ENCODE results near the gene GPR179. TPM values are rescaled to one million over a fixed set of nuclear protein-coding genes. Genes with fewer than 3 reads are reported as not detected.

The GPR179 gene
- polyA plus RNA-seq, 4 donors, result 0.06 to 0.40 (median 0.08) TPM

DNA sequence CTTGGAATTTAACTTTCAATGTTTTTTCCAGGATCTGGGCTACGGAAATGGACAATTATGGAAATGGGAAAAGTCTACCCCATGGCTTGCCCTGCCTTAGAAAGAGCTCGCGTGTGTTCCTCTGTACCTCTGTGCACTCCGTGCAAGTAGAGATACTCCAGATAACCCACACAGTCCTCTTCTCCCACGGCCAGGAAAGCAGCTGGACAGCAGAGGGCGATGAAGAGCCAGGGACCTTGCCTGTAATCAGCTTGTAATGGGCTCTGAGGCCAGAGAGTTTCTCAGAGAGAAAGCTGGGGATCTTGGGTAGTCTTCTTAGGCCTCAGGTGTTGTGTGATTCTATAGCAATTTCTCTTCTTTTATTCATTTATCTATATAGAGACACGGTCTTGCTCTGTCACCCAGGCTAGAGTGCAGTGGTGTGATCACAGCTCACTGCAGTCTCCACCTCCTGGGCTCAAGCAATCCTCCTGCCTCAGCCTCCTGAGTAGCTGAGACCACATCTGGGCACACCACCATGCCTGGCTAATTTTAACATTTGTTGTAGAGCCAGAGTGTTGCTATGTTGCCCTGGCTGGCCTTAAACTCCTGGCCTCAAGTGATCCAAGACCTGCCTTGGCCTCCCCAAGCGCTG is 5.5 kb upstream of the GPR179 start:
- peak; percentile 74 to 78 (median 76) for DNase-seq (ENCODE audit: low read depth in 4 of 4, low spot score in 3 of 4)

DNA sequence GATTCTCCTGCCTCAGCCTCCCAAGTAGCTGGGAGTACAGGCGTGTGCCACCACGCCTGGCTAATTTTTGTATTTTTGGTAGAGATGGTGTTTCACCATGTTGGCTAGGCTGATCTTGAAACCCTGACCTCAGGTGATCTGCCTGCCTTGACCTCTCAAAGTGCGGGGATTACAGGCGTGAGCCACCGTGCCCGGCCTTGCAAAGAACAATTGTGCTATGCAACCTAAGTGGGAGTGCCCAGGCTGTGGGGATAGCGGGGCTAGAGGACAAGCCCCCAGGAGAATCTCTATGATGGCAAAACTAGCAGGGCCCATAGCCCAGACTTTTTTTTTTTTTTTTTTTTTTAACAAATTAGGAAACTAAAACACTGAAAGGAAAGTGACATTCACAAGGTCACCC is 2.0 kb upstream of the GPR179 start:
- no peak for DNase-seq (ENCODE audit: low read depth in 4 of 4, low spot score in 3 of 4)

DNA sequence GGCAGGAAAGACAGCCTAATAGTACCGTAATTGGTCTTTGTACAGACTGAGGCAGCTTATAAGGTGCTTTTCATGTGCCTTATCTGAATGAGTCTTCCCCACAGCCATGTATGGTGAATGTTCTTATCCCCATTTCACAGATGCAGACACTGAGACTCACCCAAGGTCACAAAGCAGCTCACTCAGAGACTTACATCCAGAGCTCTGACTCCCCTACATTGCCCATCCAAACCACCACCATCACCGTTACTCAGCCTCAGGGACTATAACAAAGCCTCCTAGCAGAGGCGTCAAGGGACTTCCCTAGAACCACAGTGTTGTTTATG is 627 bp upstream of the GPR179 start:
- no peak for DNase-seq (ENCODE audit: low read depth in 4 of 4, low spot score in 3 of 4)

DNA sequence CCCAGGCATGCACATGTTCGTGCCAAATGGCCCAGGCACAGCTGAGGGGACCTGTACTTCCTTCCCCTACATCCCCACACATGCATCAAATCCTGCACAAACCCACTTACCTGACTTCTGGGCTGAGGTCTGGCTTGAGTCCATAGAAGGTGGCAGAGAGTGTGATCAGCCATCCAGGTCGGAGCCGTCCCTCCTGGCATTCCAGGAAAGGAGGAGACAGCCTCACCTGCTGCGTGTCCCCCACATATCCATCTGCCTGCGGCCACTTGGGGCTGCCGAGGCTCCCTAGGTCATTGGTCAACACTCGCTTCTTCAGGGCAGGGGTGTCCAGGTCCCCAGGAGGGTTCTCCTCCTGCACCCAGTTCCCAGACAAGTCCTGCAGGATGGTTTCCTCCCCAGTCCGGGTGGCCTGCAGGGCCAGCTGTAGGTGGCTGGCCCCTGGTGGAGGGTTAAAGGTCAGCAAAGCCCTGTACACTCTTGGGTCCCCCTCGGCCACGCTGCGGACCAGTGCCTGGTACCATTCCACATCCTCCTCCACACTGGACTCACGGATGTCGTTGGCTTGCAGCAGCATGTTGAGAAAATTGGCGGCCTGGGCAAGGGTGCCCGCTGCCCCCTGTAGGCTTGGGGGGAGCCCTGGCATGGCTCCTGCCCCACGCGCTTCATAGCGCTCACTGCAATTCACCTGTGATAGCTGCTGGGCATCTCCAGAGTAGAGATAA is 709 bp downstream of the GPR179 start:
- DNase-seq (ENCODE audit: low read depth in 4 of 4, low spot score in 3 of 4), result no peak

DNA sequence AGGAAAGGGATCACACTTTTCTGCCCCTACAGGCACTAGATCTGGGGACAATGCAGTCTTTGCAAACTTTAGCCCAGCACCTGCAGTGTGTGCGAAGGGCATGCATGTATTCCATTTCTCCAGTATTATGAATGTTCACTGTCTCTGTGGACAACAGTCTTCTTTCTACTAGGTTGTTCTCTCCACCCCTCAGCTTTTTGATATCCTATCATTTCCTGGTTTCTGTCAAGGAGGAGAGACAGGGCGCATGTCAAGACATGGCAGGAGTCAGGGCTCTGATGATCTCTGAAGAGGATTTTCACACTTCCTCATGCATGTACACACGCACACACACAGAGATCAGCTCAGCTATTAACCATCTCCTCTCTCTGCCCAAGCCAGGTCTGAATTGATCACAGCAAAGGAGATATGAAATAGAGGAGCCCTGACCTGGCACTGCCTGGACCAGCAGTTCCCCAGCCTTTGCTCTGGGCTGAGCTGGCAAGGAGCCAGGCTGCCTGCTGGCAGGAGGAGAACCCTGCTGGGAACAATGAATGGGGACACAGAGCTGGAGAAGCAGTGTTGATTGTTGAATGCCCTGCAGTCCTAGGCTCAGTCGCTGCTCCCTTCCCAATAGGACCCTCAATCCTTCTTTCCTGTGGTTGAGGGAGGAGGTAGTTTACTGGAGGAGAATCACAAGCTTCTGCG is 2.6 kb downstream of the GPR179 start:
- no peak for DNase-seq (ENCODE audit: low read depth in 4 of 4, low spot score in 3 of 4)

DNA sequence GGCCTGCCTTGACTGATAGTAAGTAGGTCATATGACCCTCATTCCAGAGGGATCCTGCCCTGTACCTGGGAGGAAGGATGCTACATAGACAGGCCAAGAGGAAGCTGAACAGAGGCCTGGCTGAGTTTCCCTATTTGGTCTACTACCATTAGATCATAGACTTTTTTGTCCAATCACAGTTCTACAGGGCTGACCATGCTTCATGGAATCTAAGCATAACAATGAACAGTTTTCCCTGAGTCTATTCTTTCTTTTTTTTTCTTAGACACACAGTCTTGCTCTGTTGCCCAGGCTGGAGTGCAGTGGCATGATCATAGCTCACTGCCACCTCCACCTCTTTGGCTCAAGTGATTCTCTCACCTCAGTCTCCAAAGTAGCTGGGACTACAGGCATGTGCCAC is 3.9 kb downstream of the GPR179 start:
- no peak for DNase-seq (ENCODE audit: low read depth in 4 of 4, low spot score in 3 of 4)

DNA sequence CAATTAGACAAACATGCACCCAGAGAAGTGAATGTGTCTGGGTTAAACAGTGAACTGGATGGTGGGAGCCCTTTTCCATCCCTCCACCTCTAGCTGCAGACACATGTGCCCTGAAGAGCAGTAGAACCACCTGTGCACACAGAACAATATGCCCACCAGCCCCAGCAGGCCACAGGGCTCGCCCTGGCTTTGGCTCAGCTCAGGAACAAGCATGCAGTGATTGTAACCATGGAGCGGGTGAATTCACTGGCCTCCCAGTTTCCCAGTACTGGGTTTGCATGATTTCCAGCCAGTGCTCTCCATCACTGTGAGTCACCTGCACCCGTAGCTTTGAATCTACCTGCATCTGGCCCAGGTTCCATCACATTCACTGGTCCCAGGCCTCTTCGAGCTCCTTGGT is 5.2 kb downstream of the GPR179 start:
- no peak for DNase-seq (ENCODE audit: low read depth in 4 of 4, low spot score in 3 of 4)

DNA sequence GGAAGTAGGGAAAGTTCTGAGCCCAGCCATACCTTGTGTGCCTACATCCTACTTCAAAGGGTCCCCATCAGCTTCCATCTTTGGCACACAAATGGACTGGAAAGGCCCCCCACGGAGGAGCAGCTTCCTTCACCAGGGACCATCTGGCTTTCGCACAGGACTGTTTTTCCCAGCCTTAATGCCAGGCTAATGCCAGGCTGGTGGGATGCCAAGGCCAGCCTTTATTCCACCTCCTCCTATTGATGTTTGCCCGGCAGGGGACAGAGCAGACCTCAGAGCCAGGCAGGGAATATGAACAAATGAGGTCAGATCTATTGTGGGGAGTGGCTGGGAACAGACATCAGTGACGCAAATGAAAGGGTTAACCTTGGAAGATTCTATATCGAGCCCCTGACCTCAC is 5.7 kb downstream of the GPR179 start:
- DNase-seq (ENCODE audit: low read depth in 4 of 4, low spot score in 3 of 4), result no peak

DNA sequence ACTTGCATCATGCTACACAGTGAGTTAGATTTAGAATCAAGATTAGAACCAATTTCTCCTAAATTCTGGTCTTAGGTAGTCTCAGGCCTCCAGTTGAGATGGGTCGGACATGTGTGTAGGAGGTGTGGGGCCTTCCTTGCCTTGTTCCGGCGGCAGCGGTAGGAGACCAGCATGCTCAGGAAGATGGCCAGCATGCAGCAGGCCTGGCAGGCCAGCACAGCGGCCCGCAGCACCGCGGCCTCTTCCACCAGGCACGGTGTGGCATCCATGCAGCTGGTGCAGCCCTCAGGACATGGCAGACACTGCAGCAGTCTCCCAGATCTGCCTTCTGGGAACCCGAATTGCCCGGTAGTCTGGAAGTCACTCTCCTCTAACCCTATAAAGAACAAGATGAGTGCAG is 6.9 kb downstream of the GPR179 start:
- no peak for DNase-seq (ENCODE audit: low read depth in 4 of 4, low spot score in 3 of 4)

DNA sequence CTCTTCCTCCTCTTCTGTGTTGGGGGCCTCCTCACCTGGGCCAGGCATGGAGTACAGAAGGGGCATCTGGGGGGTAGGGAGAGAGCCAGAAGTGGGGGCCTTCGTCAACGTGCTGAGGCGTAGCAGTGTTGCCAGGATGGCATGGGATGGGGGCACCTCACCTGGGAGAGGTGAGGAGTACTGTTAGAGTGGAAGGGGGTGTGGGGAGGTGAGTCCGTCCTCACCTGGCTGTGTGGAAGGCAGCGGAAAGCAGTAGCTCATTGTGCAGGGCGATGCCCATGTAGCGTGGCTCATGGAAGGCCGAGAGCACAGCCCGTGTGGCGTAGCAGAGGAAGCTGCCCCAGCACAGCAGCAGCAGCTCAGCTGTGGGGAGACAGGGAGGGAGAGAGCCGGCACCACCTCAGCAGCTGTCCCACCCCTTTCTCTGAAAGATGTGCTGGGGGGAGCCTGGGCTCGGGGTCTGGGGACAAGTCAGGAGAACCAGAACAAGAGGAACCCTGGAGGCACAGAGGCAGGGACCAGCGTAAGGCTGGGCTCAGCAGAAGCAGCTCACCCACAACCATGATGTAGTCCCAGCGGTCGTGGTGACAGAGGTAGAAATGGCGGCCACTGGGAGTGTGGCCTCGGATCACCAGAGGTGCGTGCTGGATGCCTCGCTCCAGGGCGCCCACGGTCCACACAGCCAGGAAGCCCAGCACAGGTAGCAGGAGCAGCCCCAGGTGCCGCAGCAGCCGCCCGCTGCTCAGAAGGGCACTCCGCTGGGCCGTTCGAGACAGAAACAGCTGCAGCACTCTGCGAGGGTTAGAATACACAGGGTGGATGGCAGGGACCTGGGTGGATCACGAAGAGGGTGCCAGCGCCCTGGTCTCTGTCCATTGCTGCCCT is 9.0 kb downstream of the GPR179 start:
- DNase-seq (ENCODE audit: low read depth in 4 of 4, low spot score in 3 of 4), result no peak

DNA sequence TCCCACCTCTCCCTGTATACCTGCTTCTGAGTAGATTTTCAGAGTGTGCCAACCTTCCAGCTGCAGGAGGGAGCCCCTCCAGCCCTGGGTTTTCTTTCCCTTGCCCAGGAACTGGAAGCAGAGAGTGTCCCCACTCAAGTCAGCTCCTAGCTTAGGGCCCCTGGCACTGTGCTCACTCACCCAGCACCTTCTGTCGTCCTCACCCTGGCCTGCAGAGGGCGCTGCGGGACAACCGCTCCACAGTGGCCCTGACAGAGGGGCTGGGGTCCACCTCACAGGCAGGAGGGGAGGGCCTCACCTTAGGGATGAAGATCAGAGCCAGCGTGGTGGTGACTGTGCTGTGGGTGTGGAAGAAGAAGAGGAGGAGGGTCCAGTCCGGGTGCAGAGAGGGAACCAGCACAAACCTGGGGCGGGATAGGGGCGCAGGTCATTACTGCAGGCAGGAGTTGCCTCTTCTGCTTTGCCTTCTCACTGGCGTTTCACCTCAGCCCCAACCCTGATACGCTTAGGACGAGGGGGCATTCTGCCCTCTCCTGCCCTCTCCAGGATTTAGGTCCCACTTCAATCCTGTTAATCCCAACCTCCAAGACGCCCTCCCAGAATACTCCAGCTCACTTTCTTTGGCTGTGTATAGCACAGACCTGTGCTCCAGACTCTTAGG is 10.0 kb downstream of the GPR179 start:
- no peak for DNase-seq (ENCODE audit: low read depth in 4 of 4, low spot score in 3 of 4)

DNA sequence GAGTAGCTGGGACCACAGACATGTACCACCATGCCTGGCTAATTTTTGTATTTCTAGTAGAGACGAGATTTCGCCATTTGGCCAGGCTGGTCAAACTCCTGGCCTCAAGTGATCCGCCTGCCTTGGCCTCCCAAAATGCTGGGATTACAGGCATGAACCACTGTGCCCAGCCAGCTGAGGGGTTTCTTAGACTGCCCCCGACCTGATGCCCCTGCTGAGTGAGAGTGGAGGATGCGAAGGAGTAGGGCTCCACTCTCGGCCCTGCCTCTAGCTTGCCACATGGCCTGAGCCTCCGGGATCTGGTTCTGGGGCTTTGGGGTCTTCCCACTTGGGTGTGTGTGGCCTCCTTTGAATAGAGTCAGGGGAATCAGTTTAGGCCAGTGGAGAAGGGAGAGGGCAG is 11.0 kb downstream of the GPR179 start:
- DNase-seq (ENCODE audit: low read depth in 4 of 4, low spot score in 3 of 4), result no peak

DNA sequence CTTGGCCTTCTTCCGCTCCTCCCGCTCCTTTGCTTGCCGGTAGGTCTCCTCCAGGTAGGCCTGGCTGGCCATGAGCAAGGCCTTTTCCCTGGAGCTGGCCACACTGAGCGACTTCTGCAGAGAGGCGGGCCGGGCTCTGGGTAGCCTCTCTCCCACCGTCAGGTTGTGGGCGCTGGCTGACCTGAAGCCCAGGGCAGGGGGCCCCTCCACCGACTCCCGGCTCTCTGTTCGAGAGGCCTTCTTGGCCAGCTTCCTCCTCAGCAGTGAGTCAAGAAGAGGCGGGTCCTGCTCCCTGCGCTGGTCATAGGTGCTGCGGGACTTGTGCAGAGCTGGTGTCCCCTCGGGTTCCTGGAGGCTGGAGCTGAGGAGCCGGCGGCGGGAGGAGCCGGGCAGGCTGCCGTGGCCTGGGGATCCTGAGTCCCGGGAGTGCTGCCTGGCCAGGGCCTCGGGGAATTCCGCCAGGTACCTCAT is 12.8 kb downstream of the GPR179 start:
- no peak for DNase-seq (ENCODE audit: low read depth in 4 of 4, low spot score in 3 of 4)

DNA sequence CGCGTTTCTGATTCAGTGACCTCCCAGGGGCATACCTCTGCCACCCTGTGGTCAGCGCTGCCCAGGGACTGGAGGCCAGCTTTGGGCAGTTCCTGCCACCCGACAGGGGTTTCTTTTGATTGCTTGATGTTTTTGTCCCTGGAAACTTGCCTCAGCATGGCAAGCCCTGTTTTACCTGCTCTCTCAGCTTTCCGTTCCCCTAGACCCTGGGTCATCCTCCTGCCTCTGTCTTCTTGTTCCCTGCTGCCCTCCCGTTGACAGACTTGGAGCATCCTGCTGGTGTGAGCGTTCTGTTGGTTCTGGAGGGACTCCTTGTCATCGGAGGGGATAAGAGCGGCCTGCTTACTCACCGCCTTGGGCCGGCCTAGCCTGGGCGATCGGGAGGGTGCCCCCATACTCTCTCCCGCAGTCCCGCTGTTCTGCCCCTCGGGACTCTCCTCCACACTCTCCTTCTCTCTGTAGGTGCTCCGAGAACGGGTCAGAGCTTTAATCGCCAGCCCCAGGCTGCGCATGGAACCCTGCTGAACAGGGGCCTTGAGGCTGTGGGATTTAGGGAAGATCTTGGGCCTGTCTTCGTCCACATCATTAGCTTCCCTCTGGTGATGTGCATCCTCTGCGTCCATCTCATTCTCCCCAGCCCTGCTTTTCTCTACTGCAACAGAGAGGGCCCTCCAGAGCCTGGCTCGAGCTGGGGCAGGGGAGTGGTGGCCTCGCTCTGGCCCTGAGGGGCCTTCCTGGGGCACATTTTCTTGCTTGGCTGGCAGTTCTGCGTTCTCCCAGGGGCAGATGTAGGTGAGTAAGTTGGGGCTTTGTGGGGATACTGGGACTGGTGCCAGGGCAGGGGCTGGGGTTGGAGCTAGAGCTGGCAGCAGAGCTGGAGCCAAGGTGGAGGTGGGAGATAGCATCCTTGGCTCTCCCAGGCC is 13.7 kb downstream of the GPR179 start:
- DNase-seq (ENCODE audit: low read depth in 4 of 4, low spot score in 3 of 4), result no peak

DNA sequence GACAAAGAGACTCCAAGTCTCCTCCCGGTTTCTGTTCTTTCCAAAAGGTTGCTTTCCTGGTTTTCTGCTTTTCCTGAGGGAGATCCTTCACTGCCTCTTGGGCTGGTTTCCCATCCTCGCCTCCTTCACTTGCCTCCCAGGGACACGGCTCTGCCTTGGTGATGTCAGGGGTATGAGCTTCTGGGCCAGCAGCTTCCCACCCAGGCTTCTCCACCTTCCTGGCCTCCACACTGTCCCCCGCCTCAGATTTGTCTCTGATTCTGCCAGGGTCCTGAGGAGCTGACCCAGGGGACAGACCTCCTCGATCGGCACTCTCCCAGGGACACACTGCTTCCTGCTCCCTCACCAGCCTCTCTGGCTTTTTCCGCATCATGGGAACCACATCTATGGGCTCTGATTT is 14.5 kb downstream of the GPR179 start:
- DNase-seq (ENCODE audit: low read depth in 4 of 4, low spot score in 3 of 4), result no peak

DNA sequence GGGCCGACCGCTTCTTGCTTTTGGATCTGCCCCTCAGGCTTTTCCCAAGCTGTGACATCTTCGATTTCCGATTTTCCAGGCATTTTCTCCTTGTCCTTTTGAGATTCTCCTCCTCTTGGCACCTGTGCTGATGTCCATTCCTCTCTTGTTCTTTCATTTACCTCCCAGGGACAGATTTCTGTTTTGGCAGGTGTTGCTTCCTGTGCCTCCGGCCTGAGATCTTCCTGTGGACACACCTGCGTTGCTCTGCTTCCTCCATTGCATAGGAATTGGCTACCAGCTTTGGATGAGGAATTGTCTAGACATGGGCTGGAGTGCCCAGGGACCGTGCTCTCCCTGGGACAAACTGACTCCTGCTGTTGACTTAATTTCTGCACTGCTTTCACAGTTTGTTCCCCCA is 15.1 kb downstream of the GPR179 start:
- no peak for DNase-seq (ENCODE audit: low read depth in 4 of 4, low spot score in 3 of 4)

DNA sequence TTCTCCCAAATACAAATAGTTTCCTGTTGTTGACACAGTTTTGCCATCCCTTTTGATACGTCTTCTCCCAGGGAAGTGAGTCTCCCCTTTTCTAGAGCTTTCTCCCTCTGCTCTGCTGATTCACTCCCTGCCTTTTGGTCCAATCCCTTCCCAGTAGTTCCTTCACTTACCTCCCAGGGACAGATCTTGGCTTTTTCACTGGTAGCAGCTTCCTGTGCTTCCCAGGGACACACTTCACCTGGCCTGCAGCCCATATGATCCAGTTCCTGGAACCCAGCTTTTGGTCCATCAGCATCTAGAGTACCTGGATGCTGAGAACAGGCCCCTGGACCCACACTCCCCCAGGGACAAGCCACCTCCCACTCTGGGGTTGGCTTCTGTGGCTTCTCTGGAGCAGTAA is 15.8 kb downstream of the GPR179 start:
- no peak for DNase-seq (ENCODE audit: low read depth in 4 of 4, low spot score in 3 of 4)

DNA sequence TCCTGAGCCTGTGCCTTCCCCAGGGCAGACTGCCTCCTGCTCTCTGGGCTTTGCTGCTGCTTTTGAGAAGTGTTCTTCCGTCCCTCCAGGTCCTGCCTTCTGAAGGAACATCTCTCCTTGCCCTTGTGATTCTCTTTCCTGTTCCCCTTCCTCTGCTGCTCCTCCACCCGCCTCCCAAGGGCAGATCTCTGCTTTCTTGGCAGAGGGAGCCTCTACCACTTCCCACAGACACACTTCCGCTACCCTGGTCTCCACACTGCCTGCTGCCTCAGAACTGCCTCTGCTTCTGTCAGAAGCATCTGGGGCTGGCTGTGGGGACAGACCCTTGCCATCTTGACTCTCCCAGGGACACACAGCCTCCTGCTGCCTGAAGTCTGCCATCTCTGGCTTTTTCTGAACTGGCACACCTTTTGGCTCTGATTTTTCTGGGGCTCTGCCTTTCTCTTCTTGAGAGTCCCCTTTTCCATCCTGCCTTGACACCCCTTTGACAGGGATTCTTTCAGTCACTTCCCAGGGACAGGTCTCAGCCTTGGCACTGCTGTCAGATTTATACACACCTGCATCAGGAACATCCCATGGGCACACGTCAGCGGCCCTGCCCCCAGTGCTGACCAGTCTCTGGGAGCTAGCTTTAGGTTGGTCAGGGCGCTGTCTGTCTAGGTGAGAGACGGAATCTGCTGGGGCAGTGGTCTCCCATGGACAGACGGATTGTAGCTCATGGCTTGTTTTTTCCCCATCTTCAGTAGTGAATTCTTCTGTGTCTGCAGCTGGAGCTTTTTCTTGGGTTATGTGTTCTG is 16.6 kb downstream of the GPR179 start:
- no peak for DNase-seq (ENCODE audit: low read depth in 4 of 4, low spot score in 3 of 4)

Data from right renal pelvis (tissue), 4 donors.